HG02943 (cell line): ENCODE data around the gene INSIG2.

Experiments used
- ATAC-seq: cut with Tn5 transposase; IDR thresholded peaks from one replicate; pipeline ENCODE4 v1.9.1; 2021; ENCODE audit warnings: mild to moderate bottlenecking, low read depth, moderate library complexity; ENCODE audit not compliant: unreplicated experiment

Gene INSIG2

GRCh38 chr2:118095610-118096009 lies 7.3 kb downstream of the INSIG2 start:
- ATAC-seq: no peak

- ATAC-seq: no peak
These were observed 9.4 kb downstream of the INSIG2 start for GRCh38 chr2:118097657-118098056.

GRCh38 chr2:118098307-118099030 lies 10.2 kb downstream of the INSIG2 start:
- no peak for ATAC-seq

DNA sequence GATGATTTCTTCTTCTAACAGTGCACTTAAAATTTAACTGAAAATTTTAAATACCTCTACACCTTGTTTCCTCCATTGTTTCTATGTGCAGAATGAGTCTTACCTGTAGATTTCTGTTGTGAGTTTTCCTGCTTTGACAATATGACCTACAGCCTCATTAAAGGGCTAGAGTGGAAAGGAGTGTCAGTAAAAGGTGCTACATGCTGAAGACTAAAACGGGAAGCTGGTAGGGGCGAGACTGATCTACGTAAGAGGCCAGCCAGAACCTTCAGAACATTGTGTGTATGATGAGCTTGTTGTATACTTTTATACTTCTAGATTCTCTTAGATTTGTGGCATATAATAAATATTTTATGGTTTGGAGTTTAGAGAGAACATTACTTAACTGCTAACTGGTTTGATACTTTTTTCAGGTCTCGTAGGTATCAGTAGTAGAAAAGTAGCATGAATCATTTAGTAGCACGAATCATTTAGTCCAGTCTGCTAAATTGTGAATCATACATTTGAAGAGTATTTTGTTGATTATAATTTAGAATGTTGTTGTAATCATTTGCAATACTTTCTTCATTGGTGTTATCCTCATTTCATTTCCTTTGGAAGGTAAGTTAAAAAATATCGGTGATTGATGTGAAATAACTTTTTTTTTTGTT lies 14.3 kb downstream of the INSIG2 start:
- no peak for ATAC-seq

- peak; percentile 98 for ATAC-seq
These were observed 16.0 kb downstream of the INSIG2 start for GRCh38 chr2:118103951-118104940.

DNA sequence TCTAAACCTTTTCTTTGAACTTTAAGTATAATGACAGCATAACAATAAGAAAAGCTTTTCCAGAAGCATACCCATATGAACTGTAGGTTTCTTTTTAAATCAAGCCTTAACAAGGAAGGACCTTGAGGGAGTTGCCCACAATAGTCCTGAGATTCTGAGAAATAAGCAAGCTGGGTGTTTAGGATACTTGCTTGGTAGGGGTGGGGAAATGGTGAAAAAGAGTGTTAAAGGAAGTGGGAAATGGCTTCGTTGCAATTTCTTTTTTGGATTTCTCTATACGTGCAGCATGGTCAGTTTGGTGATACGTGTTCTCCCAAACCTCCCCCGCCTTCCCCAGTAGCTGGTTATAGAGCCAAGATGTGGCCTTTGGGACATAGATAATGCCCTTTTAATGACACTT lies 17.2 kb downstream of the INSIG2 start:
- ATAC-seq: no peak

DNA sequence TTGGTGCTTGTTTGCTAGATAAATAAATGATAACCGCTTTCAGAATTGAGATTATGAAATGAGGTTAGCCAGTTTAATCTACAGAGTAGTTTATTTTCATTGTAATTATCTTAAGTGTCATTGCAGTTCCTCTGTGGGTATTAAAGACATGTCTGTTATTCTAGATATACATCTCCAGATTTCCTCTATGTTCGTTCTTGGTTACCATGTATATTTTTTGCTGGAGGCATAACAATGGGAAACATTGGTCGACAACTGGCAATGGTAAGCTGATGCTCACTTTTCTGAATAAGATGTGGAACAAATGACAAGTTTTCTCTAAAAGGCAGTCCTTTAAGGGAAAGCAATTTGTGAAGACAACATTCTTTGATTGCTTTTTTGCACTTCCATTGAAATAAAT lies 18.7 kb downstream of the INSIG2 start:
- ATAC-seq: no peak

DNA sequence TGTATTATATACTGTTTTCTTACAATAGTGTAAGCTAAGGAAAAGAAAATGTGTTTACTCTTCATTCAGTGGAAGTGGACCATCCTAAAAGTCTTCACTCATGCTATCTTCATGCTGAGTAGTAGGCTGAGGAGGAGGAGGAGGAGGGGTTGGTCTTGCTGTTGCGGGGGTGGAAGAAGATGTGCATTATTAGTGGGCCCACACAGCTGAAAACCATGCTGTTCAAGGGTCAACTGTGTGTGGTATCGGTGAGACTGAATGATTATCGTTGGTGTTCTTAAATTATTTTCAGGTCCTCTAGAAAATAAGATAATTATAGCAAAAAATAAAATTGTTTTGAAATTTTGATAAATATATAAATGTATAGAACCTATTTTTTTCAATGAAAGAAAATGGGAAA lies 22.0 kb downstream of the INSIG2 start:
- ATAC-seq: no peak

GRCh38 chr2:118110991-118111390 lies 22.7 kb downstream of the INSIG2 start:
- no peak for ATAC-seq

DNA sequence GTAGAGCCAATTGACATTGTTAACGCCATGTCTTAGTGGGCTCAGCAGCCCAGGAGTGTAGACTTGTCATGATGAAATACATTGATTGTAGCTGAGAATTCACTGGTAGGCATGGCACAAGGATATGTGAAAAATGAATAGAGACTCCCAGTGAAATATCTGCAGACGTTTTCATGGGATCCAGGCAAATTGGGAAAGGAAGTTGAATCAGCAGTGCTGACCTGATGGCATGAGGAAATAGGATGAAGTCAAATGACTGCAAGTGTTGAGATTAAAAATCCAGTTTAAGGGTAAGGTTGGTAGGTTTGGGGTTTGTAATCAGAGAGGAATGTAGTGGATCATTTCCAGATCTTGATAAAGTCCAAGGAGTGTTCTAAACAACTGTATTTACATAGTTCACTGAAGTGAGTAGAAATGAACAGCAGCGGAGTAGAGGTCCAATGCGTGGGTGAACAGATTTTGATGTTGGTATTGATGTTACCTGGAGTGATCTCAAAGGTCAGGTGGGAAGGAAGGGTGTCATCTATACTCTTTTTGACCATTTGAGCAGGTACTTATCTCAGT lies 24.6 kb downstream of the INSIG2 start:
- ATAC-seq: no peak

GRCh38 chr2:118114863-118115262 lies 26.6 kb downstream of the INSIG2 start:
- ATAC-seq: no peak

DNA sequence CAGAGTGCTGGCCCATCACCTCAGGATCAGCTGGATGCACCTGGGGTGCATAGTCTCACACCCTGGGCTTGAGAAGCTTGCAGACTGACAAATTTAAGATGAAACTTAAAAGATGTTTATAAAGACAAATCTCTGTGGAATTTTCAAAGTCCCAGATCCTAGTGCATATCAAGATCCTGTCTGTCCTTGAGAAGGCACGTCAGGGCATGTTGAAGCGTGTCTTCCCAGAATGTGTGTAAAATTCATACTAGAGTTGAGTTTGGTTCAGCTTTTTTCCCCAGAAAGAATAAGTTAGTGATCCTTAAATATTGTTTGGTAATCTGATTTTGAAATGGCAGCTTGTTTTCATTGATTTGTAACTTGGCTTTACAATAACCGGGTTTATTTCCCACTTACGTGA lies 27.5 kb downstream of the INSIG2 start:
- ATAC-seq: no peak

GRCh38 chr2:118118479-118118878 lies 30.2 kb downstream of the INSIG2 start:
- no peak for ATAC-seq

DNA sequence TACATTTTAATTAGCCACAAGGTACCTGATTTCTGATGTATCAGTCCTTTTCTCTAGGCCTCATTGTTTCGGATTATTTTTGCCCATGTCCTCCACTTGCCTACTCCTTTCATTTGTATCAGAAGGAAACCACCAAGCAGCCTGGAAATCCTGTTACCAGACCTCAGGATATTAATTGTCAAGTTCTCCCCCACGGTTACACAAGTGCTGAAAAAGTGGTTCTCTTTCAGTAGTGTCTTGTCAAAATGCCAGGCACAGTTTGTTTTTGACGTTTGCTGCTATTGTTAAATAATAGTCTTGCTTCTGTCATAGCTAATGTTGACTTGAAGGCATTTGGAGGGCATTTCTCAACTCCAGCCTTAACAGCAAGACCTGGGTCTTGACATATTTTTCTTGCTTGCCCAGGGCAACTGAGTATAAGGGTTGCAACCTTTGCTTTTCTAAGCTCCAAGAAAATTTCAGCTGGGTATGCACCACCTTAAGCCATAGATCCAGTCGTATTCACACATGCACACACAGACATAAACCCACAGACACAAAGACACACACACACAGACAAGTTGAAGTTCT lies 31.0 kb downstream of the INSIG2 start:
- ATAC-seq: no peak

DNA sequence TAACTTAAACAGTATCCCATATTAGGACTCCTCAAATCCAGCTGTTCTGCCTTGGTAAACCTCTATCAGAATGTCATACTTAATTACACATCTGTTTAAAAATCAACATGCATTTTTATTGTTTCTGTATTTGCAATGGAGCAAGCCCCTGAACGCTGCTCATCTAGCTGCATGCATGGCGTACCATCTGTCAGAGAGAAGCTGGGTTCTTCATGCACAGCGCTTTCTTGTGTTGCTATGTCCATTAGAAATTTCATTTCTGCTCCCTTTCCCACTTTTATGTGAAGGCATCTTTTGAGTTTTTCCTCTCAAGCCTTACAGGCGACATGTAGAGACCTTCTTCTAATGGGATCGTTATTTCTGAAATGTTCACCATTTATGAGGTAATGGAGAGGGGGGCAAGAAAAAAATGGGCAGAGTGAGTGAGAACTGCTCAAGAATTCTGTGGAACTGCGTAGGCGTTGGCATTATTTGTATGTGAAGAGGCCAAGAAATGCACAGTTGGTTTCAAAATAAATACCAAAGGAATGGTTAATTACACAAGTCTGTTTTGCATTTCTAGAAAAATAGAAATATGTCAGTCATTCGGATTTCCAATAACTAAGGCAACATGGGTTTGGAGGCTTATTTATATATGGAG lies 31.6 kb downstream of the INSIG2 start:
- ATAC-seq: no peak

- ATAC-seq: no peak
These were observed 32.1 kb downstream of the INSIG2 start for GRCh38 chr2:118120401-118120780.

GRCh38 chr2:118121101-118121500 lies 32.8 kb downstream of the INSIG2 start:
- ATAC-seq: no peak

DNA sequence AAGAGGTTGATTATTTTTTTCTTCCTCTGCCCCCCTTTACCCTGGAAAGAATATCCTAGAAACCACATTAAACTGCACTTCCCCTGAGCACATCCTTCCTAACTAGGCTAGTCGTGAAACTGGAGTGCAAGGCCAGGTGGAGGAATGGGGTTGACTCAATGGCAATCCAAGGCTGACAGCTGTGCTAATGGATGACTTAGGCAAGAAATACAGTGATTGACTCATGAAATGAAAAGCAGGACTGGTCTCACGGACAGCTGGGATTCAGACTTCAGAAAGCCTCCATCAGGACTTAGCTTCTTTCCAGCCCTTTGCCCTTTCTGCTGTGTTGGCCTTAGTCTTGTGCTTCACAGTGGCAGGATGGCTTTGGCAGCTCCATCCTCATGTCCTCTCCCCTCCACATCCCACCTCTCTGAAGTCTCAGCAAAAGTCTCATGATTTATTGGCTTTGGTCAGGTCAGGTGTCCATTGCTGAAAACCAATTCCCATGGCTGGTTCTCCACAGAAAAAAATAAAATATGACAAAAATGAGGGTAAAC lies 33.8 kb downstream of the INSIG2 start:
- ATAC-seq: no peak

DNA sequence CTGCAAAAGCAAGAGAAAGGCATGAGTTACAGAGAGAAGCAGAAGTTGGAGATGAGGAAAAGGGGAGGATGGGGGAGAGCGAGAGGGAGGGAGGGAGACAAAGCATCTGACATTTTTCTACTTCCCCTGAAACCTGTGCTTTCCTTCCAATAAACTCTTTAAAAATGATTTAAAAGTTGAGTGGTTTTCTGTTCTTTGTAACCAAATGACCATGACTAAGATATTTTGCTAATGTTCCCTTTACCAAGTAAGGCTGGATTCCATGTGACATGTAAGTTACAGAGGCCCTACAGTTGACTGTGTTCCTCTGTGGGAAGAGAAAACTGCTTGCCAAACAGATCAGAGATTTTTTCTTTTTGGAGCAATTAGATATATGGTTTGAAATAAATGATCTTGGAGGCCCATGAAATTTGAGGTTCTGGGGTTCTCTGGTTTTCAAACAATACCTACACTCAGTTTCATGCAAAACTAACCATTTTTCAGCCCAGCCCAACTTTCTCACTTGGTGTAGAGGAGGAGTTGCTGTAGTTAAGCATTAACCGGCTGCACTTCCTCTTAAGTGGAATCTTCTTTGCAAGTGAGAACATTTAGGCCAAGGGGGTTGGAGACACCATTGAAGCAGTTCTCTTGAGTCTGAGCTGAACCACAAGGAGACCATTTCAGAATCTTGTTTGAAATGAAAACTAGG lies 34.5 kb downstream of the INSIG2 start:
- peak; percentile 95 for ATAC-seq
